Activated CD8-positive, alpha-beta memory T cell treated with anti-CD3 and anti-CD28 coated beads for 4 hours (primary cell): ENCODE data around the gene METRNL.
"Not testable (repeated sequence)": the region's sequence is repeated elsewhere in the genome, so short reads cannot be mapped to it uniquely, and the experiment has no call there.

Source experiments
- DNase-seq, 2 donors: peaks; one replicate each; pipeline ENCODE4 v3.0.0-alpha.2; 2020; ENCODE audit warnings: low read depth in 2 of 2

Gene METRNL

DNA sequence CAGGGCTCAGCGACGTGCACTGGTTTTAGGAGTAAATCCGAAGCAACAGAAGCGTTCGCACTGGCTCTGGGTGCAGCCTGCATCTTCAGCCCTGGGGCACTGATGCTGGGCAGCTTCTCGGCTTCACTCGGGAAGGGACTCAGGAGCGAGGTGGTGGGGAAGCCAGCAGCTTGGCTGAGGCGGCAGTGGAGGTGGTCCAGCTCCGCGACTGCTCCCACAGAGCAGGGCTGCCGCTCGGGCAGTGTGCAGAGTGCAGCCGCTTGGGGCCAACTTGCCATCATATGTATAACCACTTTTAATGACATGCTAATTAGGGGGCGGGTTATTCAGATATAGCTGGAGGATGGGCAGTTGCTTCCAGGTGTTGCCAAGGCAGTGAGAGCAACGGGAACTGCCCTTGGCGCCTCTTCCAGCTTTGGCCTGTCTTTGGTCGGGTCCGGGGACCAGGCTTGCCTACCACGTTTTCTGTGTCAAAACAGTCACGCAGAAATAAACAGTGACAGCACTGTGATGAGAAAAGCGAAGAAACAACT is 26.7 kb downstream of the METRNL start:
- DNase-seq, result no peak

DNA sequence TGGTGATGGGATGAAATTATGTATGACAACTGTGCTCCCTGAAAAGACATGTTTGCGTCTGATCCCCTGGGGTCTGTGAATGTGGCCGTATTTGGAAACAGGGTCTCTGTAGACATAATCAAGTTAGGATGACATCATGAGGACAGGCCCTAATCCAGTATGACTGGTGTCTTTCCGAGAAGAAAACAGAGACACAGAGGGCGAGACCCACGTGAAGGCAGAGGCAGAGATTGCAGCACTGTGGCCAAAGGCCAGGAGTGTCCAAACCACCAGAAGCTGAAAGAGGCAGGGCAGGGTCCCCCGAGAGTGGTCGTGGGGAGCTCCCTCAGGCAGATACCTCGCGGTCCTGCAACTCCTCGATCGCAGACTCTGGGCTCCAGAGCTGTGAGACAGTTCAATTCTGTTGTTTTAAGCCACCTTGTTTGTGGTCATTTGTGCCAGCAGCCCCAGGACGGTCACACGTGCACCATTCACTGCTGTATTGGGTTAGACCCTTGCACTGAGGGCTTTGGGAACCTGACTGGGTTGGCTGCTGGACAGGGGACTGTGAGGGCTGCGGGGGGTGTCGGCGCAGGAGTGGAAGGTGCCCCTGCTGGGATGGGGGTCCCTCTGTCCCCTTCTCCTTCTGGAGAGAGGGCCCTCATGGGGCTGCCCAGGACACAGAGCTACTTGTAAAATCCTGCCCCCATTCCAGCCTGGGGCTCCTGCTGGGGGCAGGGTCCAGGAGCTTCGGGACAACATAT is 27.7 kb downstream of the METRNL start:
- DNase-seq, result no peak

DNA sequence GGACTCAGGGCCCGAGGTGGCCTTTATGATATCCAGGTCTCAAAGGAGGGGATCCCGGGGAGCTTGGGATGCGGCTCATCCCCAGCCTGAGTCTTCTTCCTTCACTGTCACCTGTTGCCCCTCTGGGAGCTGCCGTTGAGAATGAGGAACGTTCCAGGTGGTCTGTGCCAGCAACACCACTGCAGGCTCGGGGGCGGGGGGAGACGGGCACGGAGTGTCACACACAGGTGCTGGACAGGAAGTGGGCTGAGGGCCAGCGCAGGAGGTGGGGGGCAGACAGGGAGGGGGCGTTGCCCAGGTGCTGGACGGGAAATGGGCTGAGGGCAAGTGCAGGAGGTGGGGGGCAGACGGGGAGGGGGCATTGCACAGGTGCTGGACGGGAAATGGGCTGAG is 28.2 kb downstream of the METRNL start:
- DNase-seq, result no peak

DNA sequence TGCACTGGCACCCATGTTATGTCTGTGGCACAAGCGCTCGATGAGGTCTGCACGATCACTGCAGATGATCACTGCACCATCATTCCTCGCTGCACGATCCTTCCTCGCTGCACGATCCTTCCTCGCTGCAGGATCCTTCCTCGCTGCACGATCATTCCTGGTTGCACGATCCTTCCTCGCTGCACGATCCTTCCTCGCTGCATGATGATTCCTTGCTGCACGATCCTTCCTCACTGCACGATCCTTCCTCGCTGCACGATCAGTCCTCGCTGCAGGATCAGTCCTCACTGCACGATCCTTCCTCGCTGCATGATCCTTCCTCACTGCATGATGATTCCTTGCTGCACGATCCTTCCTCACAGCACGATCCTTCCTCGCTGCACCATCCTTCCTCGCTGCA is 29.3 kb downstream of the METRNL start:
- no peak for DNase-seq

DNA sequence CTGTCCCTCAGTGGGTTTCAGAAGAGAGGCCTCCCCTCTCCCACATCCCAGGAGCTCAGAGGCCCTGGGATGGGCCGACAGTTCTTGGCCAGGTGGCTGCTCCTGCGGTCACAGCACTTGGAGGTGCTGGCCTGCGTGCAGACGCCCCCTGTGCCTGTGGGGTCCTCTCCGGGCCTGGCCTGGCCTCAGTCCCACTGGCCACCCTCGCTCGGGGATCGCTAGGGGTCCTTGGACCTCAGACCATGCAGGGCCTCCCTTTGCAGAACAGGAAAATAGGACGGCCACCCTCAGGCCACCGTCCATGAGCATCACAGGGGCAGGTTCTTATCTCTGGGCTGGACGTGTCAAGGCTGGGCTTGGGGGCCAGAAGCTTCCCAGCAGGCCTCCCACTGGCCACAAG is 30.0 kb downstream of the METRNL start:
- DNase-seq, result no peak

DNA sequence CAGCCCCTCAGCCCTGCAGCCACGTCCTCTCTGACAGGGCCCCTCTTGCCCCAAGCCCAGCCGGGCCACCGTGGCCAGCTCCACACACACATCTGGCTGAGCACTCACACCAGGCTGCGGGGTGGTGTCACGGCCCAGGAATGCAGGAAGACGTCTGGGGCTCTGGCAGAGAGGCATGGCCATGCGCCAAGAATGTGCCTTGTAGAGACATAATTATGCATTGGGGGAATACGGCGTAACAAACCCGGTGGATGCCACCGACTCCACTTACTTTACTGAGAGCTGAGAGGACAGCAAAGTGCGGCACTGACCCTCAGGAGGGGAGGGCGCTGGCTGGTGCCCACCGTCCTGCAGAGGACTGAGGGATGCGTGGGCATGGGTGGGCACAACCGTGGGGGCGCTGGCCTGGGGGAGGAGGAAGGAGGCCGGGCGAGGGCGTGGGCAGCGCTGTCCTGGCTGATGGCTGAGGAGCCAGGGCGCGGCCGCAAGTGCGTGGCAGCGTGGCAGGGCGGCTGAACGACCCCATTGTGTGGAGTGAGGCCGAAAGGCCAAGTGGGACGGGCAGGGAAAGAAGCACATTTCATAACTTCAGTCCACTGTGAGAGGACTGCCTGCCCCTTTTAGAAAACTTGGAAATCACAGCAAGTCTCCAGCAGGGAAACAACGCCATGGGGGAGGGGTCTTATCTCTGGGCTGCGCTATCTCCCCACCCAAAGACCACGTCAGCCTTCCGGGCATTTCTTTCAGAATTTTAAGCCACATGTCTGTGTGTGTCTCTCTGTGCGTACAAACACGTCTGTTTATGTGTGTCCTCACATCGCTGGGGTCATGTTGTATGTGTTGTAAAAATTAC is 30.6 kb downstream of the METRNL start:
- no peak for DNase-seq

DNA sequence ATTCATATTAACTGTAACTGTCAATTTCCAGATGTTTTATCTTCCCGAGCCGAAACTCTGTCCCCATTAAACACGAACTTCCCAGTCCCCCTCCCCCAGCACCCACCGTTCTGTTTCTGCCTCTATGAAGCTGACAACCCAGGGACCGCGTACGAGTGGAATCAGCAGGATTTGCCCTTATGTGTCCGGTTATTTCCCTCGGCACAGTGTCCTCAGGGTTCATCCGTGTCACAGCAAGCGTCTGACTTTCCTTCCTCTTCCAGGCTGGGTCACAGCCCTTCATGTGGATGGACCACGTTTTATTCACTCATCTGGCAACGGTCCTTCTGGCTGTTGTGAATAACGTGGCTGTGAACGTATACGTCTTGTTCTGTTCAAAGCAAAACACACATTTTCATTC is 31.3 kb downstream of the METRNL start:
- DNase-seq, result no peak

DNA sequence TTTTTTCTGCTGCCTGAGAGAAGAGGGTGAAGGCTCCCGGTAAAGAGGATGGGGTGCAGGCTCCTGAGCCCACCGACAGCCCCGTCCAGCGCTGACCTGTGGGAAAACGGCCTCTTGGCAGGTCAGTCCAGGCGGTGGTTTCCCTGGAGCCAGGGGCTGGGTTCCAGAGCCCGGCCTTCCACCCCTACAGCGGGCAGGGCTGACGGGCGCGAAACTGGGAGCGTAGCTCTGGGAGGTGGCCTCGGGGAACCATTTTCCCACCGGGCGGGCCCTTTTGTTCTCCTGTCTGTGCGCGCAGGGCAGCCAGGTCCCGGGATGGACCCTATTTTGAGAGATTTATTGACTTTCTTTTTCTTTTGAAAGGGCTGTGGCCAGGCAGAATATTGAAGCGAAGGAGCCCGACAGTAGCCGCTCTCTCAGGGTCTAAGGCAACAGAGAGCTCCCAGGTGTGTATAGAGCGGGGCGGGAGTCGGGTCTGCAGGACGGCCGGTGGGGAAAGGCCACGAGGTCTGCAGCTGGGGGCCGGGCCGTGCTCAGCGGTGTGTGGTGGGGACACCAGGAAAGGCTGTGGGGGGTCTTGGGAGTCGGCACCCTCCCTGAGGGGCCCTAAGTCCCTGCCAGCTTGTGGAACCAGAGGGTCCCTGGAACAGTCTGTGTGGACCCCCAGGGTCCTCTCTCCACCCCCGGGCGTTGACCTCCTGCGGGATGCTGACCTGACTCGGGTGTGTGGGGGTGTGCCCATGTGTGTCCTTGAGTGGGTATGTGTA is 32.3 kb downstream of the METRNL start:
- DNase-seq, result no peak

DNA sequence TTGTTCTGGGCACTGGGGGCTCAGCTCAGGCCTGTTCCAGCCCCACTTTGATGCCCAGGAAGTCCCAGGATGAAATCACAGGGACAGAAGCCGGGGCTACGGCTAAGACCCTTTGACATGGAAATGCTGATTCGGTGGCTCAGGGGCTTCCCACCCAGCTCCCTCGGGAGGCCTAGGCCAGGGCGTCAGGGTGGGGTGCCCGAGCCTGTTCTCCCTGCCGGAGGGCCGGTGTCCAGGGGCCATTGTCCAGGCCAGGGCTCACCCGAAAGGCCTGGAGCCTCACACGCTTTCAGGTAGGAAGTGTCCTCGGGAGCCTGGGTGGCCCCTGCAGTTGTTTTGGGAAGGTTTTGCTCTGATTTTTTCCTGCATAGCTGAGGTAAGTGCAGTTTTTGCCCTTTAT is 34.0 kb downstream of the METRNL start:
- no peak for DNase-seq

DNA sequence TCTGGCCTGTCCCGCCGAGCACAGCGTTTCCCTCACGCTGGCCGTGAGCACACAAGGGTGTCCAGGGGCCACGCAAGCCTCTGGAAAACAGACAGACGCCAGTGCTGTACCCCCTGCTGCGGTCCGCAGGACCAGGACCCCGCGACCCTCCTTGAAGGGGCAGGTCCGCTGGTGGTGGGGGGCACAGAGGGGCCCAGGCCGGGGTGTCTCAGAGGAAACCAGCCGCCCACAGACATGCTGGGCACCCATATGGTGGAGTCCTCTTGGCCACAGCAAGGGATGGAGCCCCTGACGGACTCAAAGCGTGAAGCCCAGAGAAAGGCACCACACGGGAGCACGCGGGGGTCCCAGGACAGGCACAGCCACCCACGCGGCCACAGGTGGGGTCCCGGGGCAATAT is 34.4 kb downstream of the METRNL start:
- DNase-seq, result no peak

DNA sequence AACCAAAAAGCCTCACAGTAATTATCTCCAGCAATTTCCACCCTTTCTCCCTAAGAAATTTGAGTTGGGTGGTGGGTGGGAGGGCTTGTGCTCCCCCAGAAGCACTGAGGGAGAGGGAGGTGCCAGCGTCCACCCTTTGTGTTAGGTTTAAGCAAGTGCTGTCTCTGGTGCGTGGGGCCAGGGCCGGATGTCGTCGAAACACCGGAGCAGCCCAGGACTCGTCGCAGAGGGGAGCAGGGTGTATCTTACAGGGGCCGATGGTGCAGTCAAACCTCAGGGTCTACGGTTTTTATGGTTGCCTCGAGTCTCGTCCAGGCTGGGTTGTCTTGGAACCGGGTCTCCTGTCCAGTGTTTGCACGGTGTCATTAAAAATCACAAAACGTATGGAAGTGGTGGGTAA is 35.3 kb downstream of the METRNL start:
- no peak for DNase-seq

DNA sequence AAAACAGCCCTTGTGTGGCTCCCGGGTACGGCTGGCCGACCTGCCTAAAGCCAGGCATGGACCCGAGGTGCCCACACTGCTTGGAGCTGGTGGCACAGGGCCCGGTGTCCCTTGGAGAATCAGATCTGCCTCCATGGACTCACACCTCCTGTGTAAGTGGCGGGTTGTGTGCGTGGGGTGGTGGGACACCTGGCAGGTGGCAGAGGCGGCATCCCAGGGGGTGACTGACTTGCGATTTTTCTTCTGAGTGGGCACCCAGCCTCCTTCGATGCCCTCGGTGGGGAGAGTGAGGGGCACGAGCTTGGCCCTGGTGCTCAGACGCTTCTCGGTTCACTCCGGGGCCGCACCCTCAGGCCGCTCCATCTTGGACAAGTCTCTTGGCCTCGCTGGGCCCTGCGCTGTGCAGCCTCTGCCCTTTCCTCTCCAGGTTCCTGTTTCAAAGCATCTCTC is 35.8 kb downstream of the METRNL start:
- no peak for DNase-seq

DNA sequence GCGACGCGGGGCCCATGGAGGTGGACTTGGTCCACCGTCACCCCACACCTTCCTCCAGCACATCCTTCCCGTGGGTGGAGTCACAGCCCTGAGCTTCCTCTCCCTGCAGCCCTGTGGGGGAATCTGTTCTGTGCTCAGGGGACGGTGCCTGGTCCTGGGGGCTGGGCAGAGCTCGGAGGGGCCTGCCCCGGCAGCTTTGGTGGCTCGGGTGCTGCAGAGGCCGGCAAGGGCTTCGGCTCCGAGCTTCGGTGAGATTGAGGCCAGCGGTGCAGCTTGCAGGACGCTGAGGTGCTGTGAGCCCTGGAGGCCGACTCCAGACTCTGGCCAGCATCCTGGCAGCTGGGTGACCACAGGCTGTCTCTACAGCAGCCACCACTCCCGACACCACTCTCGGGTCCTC is 36.4 kb downstream of the METRNL start:
- no peak for DNase-seq

DNA sequence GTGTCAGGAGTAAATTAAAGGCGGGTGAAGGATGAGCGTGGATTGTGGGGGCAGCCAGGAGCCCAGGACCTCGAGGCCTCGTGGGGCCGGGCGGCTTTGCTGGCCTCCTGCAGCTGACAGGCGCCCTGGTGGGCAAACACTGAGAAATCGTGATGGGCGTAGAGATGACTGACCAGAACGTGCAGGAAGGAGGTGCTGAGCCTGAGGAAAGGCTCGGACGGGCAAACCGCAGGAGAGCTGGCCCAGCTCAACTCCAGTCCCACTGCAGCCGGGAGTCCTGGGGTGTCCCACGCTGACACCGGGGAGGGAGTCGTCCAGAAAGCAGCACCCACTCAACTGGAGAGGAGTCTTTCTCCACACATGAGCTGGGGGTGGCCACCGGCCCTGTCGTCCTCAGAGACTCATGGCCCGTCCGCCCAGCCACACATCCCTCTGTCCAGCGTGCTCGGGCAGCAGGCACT is 36.9 kb downstream of the METRNL start:
- no peak for DNase-seq

DNA sequence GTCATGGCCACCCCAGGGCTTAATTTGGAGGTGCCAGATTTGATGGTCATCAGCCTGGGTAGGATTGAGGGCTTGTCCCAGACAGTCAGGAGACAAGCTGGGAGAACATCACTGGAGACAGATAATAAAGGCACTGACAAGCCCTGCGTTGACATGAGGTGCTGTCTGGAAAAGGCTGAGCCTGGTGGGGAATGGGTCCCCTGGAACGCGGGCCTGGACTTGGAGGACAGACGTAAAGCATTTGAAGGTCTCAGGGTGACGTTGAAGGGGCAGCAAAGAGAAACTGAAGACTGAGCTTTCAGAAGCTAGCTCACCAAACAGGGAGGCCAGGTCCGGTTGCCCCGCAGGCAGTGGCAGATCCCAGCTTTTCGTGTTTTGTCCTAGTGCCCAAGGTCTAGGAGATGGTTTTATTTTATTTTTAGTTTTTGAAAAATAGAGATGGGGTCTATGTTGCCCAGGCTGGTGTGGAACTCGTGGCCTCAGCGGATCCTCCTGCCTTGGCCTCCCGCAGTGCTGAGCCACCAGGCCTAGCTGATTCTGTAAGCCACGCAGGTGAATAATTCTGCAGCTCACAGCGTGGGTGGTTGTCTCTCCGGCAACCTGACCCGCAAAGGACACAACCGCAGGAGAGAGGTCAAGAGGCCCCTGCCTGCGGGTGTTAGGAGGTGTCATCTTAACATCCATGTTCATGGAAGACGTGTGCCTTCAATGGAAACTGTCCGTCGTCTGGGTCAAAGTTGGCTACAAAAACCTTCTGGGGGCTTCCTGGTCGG is 37.6 kb downstream of the METRNL start:
- DNase-seq, result no peak

DNA sequence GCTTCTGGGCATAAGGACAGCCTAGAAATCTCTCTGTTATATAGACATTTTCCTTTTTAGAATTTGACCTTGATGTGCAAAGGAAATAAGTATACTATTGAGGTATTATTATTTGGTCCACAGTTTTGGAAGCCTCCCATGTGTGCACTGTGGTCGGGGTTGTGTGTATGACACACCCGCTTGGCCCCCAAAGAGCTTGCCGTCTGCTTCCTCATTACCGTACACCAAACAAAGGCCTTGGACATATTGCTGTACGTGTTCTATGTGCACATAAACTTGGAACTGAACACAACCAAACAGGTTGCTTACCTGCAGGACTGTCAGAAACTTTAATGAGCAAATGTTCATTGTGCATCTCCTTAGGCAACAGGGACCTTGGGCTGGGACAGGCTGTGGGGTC is 38.2 kb downstream of the METRNL start:
- no peak for DNase-seq

DNA sequence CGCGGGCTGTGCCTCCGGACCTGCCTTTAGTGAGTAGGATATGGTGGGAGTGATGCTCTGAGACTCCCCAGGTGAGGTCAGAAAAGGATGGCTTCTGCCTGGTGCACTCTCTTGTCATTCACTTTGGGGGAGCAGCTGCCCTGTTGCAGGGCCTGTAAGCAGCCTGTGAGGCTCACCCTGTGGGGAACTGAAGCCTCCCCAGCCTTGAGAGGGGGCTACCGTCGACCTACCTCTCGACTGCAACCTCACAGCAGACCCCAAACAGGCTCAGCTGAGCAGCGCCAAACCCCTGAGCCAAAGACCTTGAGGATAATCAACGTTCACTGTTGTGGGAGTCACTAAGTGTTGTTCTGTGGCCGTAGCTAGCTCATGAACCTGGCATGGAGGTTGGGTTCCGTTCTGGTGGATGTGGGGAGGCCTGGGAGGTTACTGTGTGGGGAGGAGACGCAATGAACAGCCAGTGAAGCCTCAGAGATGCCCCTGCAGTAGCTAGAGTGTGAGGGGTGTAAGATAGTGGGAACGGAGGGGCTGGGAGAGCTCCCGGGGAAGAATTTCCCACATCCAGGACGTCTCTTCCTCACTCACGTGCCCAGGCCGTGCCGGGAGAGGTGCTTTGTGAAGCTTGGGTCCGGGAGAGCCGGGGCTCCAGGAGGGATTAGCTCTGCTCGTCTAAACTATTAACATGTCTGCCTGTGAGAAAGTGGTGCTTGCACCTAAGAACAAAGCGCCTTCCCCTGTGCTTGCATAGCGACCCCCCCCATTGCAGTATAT is 38.8 kb downstream of the METRNL start:
- no peak for DNase-seq

DNA sequence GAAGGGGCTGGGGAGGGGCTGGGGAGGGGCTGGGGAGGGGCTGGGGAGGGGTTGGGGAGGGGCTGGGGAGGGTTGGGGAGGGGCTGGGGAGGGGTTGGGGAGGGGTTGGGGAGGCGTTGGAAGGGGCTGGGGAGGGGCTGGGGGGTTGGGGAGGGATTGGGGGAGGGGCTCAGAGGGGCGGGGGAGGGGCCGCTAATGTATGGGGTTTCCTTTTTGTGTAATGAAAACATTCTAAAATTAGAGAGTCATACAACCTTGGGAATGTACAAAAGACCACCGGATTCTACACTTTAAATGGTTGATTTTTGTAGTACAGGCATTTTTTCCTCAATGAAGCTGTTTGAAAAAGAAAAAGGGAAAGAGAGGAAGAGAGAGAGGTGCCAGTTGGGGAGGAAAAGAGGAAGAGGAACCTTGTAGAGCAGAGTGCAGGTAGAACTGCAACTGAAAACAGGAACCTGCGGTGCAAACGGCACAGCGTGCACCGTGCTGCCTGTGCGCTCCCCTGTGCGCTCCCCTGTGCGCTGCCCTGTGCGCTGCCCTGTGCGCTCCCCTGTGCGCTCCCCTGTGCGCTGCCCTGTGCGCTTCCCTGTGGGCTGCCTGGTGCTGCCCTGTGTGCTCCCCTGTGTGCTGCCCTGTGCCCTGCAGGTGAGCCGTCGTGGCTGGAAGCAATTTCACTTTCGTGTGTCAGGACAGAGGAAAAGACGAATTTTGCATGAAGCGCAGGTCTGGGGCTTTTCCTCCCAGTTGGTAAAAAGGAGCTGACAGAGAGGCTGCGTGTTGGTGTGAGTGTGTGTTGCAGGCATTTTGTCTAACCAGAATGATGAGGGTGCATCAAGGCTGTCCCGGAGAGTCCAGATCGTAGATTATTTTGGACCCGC is 40.8 kb downstream of the METRNL start:
- no peak for DNase-seq

DNA sequence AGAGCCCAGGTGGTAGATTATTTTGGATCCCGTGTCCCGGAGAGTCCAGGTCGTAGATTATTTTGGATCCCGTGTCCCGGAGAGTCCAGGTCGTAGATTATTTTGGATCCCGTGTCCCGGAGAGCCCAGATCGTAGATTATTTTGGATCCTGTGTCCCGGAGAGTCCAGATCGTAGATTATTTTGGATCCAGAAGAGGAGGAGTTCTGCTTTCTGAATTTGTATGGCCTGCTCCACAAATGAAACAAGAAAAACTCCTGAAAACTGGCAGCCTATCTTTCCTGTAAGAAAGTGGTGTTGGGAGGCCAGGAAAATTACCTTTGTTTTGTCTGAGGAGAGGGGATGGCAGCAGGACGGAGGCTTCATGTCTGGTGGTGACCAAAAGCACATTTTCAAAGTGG is 42.1 kb downstream of the METRNL start:
- not testable (repeated sequence) for DNase-seq
